ENCODE data around the gene DLG5.

Gene DLG5

GRCh38 chr10:77872151-77872946 lies 54.2 kb downstream of the DLG5 start:
- DNase-seq (ENCODE audit: low spot score) = no peak
- no peak for FAIRE-seq

- FAIRE-seq = no peak
- no peak for DNase-seq (ENCODE audit: low spot score)
Observed at GRCh38 chr10:77869626-77870420, 56.7 kb downstream of the DLG5 start.

- DNase-seq (ENCODE audit: low spot score) (no peak), FAIRE-seq (no peak)
Observed at GRCh38 chr10:77868523-77868922, 58.0 kb downstream of the DLG5 start.

GRCh38 chr10:77867124-77867719 lies 59.3 kb downstream of the DLG5 start:
- no peak for FAIRE-seq

GRCh38 chr10:77866598-77866997 lies 60.0 kb downstream of the DLG5 start:
- DNase-seq (ENCODE audit: low spot score) = no peak
- FAIRE-seq = no peak

More at GRCh38 chr10:77867124-77867719, 59.3 kb downstream of the DLG5 start:
- no peak for DNase-seq (ENCODE audit: low spot score)

GRCh38 chr10:77865580-77866324 lies 60.8 kb downstream of the DLG5 start:
- no peak for FAIRE-seq
- no peak for DNase-seq (ENCODE audit: low spot score)

- DNase-seq (ENCODE audit: low spot score) (no peak), FAIRE-seq (no peak)
Observed at GRCh38 chr10:77864151-77864851, 62.3 kb downstream of the DLG5 start.

- DNase-seq (ENCODE audit: low spot score) = no peak
Observed at GRCh38 chr10:77863446-77863845, 63.1 kb downstream of the DLG5 start.

GRCh38 chr10:77862595-77862994 lies 64.0 kb downstream of the DLG5 start:
- no peak for DNase-seq (ENCODE audit: low spot score)
- no peak for FAIRE-seq

More at GRCh38 chr10:77863446-77863845, 63.1 kb downstream of the DLG5 start:
- FAIRE-seq = no peak

GRCh38 chr10:77861366-77861765 lies 65.2 kb downstream of the DLG5 start:
- FAIRE-seq = no peak
- no peak for DNase-seq (ENCODE audit: low spot score)

GRCh38 chr10:77859865-77860282 lies 66.7 kb downstream of the DLG5 start:
- FAIRE-seq = no peak
- DNase-seq (ENCODE audit: low spot score) = no peak

- DNase-seq (ENCODE audit: low spot score) (no peak), FAIRE-seq (no peak)
Observed at GRCh38 chr10:77859200-77859864, 67.2 kb downstream of the DLG5 start.

- no peak for DNase-seq (ENCODE audit: low spot score)
- no peak for FAIRE-seq
Observed at GRCh38 chr10:77857272-77857671, 69.3 kb downstream of the DLG5 start.

- DNase-seq (ENCODE audit: low spot score) = no peak
- no peak for FAIRE-seq
Observed at GRCh38 chr10:77856566-77856965, 70.0 kb downstream of the DLG5 start.

- FAIRE-seq = no peak
- no peak for DNase-seq (ENCODE audit: low spot score)
Observed at GRCh38 chr10:77855404-77856155, 71.0 kb downstream of the DLG5 start.

- DNase-seq (ENCODE audit: low spot score) = no peak
- FAIRE-seq = no peak
Observed at GRCh38 chr10:77854115-77854514, 72.4 kb downstream of the DLG5 start.

- DNase-seq (ENCODE audit: low spot score) (no peak), FAIRE-seq (no peak)
Observed at GRCh38 chr10:77853256-77853655, 73.3 kb downstream of the DLG5 start.

- FAIRE-seq = no peak
- no peak for DNase-seq (ENCODE audit: low spot score)
Observed at GRCh38 chr10:77850620-77851231, 75.8 kb downstream of the DLG5 start.

GRCh38 chr10:77849039-77849664 lies 77.4 kb downstream of the DLG5 start:
- FAIRE-seq (no peak), DNase-seq (ENCODE audit: low spot score) (peak; percentile 11)

All from RCC 7860 (cell line).